Measurements from ENCODE around the gene CHMP1A. TPM values are rescaled to one million over a fixed set of nuclear protein-coding genes. Genes with fewer than 3 reads are reported as not detected.

The CHMP1A gene
- total and polyA plus RNA-seq, 10 donors = 44.4 to 96.2 (median 76.5) TPM

GRCh38 chr16:89599902-89600301 is 57.6 kb downstream of the CHMP1A start:
- intact Hi-C loops (cut with DNase I; ENCODE audit: low total_unique reads) = no loop called here
- H3K9me3 ChIP-seq = no peaks in the 10 kb centered on the region
- peaks cover 0 to 15% (median 14%) of the 10 kb centered on the region in 6 donors for H3K4me1 ChIP-seq
- WGBS, 5 donors = 86 to 93% (median 88%) methylated on average over 5 to 10 of the region's 10 CpGs
- no peak for DNase-seq
- TF ChIP-seq CTCF (IDR thresholded peaks at IDR 0.05 in 8 of 11, conservative IDR thresholded peaks at IDR 0.05 in 3 of 11) = no peak
- no peak for TF ChIP-seq POLR2A (IDR thresholded peaks at IDR 0.05)
- no peak overlapping the region for H3K4me3 ChIP-seq
- no peak overlapping the region for H3K27ac ChIP-seq
- H3K36me3 ChIP-seq = no peaks in the 10 kb centered on the region
- peaks cover 0 to 24% (median 6%) of the 10 kb centered on the region in 7 donors for H3K27me3 ChIP-seq (replicated peaks in 1 of 7)

- 34 to 50% (median 41%) methylated on average over 2 to 8 of the region's 8 CpGs for WGBS, 5 donors
- intact Hi-C loops (cut with DNase I; ENCODE audit: low total_unique reads) = no loop called here
- TF ChIP-seq POLR2AphosphoS5 (IDR thresholded peaks at IDR 0.05) = no peak
- peak in 2 of 11 experiments; percentile 7 to 18 for TF ChIP-seq CTCF (IDR thresholded peaks at IDR 0.05 in 8 of 11, conservative IDR thresholded peaks at IDR 0.05 in 3 of 11)
Observed at GRCh38 chr16:89599451-89599858, 58.1 kb downstream of the CHMP1A start.

GRCh38 chr16:89598199-89598598 is 59.3 kb downstream of the CHMP1A start:
- no peaks in the 10 kb centered on the region for H3K36me3 ChIP-seq
- WGBS, 5 donors = 57 to 80% (median 79%) methylated on average over 10 to 14 of the region's 14 CpGs
- no peaks in the 10 kb centered on the region for H3K9me3 ChIP-seq
- peaks cover 0 to 16% (median 5%) of the 10 kb centered on the region in 7 donors for H3K27me3 ChIP-seq (replicated peaks in 1 of 7)
- H3K4me1 ChIP-seq = peaks cover 0 to 25% (median 14%) of the 10 kb centered on the region in 6 donors
- TF ChIP-seq POLR2AphosphoS5 (IDR thresholded peaks at IDR 0.05) = no peak
- no peak for TF ChIP-seq CTCF (IDR thresholded peaks at IDR 0.05 in 8 of 11, conservative IDR thresholded peaks at IDR 0.05 in 3 of 11)
- no peak for TF ChIP-seq POLR2A (IDR thresholded peaks at IDR 0.05)
- intact Hi-C loops (cut with DNase I; ENCODE audit: low total_unique reads) = no loop called here
- no peak overlapping the region for H3K27ac ChIP-seq
- H3K4me3 ChIP-seq = no peak overlapping the region
- DNase-seq = no peak

More at GRCh38 chr16:89599451-89599858, 58.1 kb downstream of the CHMP1A start:
- H3K9me3 ChIP-seq = no peaks in the 10 kb centered on the region
- DNase-seq = no peak
- H3K36me3 ChIP-seq = no peaks in the 10 kb centered on the region
- H3K27me3 ChIP-seq (replicated peaks in 1 of 7) = peaks cover 0 to 19% (median 6%) of the 10 kb centered on the region in 7 donors
- no peak overlapping the region for H3K4me3 ChIP-seq
- H3K4me1 ChIP-seq = peaks cover 0 to 15% (median 14%) of the 10 kb centered on the region in 6 donors
- H3K27ac ChIP-seq = no peak overlapping the region

- H3K9me3 ChIP-seq = no peaks in the 10 kb centered on the region
- H3K36me3 ChIP-seq = no peaks in the 10 kb centered on the region
- intact Hi-C loops (cut with DNase I; ENCODE audit: low total_unique reads) = no loop called here
- H3K27me3 ChIP-seq (replicated peaks in 1 of 7) = peaks cover 0 to 5% (median 0%) of the 10 kb centered on the region in 7 donors
- DNase-seq = no peak
- no peak for TF ChIP-seq CTCF (IDR thresholded peaks at IDR 0.05 in 8 of 11, conservative IDR thresholded peaks at IDR 0.05 in 3 of 11)
- no peak for TF ChIP-seq POLR2AphosphoS5 (IDR thresholded peaks at IDR 0.05)
- TF ChIP-seq POLR2A (IDR thresholded peaks at IDR 0.05) = no peak
- no peak overlapping the region for H3K27ac ChIP-seq
- H3K4me3 ChIP-seq = no peak overlapping the region
- 86 to 91% (median 90%) methylated on average over 12 to 19 of the region's 19 CpGs for WGBS, 5 donors
- H3K4me1 ChIP-seq = peaks cover 0 to 18% (median 3%) of the 10 kb centered on the region in 6 donors
Observed at GRCh38 chr16:89596957-89597649, 60.4 kb downstream of the CHMP1A start.
